ENCODE results near the gene SLITRK3.

SLITRK3 gene

DNA sequence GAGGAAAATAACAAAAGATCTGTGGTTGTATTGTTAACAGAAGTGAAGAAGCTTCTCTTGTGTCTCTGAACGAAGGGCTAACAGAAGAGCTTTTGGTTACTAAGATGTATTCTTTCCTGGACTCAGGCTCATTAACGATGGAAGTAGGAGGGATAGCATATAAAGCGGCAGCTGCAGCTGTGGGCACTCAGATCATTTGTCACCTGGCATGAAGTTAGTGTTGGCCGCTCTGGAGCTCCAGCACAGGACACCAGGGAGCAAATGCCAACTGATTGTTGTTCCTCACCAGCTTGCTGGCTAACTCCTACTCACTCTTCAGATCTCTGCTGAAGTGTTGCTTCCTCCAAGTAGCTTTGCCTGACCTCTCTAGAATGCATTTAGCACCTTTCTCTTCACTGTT, 15.5 kb upstream of the SLITRK3 start:
- TF ChIP-seq, protein P1, sequence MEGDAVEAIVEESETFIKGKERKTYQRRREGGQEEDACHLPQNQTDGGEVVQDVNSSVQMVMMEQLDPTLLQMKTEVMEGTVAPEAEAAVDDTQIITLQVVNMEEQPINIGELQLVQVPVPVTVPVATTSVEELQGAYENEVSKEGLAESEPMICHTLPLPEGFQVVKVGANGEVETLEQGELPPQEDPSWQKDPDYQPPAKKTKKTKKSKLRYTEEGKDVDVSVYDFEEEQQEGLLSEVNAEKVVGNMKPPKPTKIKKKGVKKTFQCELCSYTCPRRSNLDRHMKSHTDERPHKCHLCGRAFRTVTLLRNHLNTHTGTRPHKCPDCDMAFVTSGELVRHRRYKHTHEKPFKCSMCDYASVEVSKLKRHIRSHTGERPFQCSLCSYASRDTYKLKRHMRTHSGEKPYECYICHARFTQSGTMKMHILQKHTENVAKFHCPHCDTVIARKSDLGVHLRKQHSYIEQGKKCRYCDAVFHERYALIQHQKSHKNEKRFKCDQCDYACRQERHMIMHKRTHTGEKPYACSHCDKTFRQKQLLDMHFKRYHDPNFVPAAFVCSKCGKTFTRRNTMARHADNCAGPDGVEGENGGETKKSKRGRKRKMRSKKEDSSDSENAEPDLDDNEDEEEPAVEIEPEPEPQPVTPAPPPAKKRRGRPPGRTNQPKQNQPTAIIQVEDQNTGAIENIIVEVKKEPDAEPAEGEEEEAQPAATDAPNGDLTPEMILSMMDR (IDR thresholded peaks at IDR 0.05; ENCODE audit: insufficient read depth, low read length, poor library complexity, severe bottlenecking), result no peak
- no peak for TF ChIP-seq EZH2phosphoT487 (conservative IDR thresholded peaks at IDR 0.05; ENCODE audit: low read length)
- no peak overlapping the region for H2AFZ ChIP-seq (ENCODE audit: low read depth, low read length, severe bottlenecking)
- no peaks in the 10 kb centered on the region for H4K20me1 ChIP-seq (ENCODE audit: low read depth, low read length)

DNA sequence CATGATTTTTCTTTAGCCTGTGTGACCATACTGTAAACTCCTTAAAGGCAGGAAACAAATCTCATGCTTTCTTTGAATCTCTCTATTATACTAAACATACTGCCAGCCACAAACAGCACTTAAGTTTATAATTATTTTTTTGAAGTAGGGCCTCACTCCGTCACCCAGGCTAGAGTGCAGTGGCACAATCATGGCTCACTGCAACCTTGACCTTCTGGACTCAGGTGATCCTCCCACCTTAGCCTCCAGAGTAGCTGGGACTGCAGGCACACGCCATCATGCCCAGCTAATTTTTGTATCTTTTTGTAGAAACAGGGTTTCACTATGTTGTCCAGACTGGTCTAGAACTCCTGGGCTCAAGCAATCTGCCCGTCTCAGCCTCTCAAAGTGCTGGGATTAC, 14.5 kb upstream of the SLITRK3 start:
- TF ChIP-seq, protein P1 (IDR thresholded peaks at IDR 0.05; ENCODE audit: insufficient read depth, low read length, poor library complexity, severe bottlenecking), result no peak
- no peak for TF ChIP-seq EZH2phosphoT487 (conservative IDR thresholded peaks at IDR 0.05; ENCODE audit: low read length)
- Histone ChIP-seq H3K27me3 (ENCODE audit: low read length) (no peaks in the 10 kb centered on the region), H3K9me3 (ENCODE audit: insufficient read depth, low read length) (no peaks in the 10 kb centered on the region), H4K20me1 (ENCODE audit: low read depth, low read length) (no peaks in the 10 kb centered on the region), H3K79me2 (ENCODE audit: insufficient read depth, low read length) (no peaks in the 10 kb centered on the region), H3K4me3 (ENCODE audit: insufficient read depth, low read length, poor library complexity, severe bottlenecking) (no peak overlapping the region), H2AFZ (ENCODE audit: low read depth, low read length, severe bottlenecking) (peak overlapping the region; percentile 19), H3K9me2 (replicated peaks; ENCODE audit: insufficient read depth, low read length) (no peaks in the 10 kb centered on the region), H3K9ac (ENCODE audit: low read length) (no peak overlapping the region), H3K4me2 (ENCODE audit: low read depth, low read length, poor library complexity, severe bottlenecking) (no peak overlapping the region), H3F3A (ENCODE audit: insufficient read depth) (no peaks in the 10 kb centered on the region), H3K27ac (ENCODE audit: low read depth, low read length) (no peak overlapping the region), H3K36me3 (ENCODE audit: low read length) (no peaks in the 10 kb centered on the region)

More for the DNA sequence above, 15.5 kb upstream of the SLITRK3 start:
- no peaks in the 10 kb centered on the region for H3K36me3 ChIP-seq (ENCODE audit: low read length)
- H3F3A ChIP-seq (ENCODE audit: insufficient read depth), result no peaks in the 10 kb centered on the region
- no peak overlapping the region for H3K9ac ChIP-seq (ENCODE audit: low read length)
- H3K9me2 ChIP-seq (replicated peaks; ENCODE audit: insufficient read depth, low read length), result no peaks in the 10 kb centered on the region
- H3K27ac ChIP-seq (ENCODE audit: low read depth, low read length), result no peak overlapping the region
- no peaks in the 10 kb centered on the region for H3K27me3 ChIP-seq (ENCODE audit: low read length)
- no peaks in the 10 kb centered on the region for H3K79me2 ChIP-seq (ENCODE audit: insufficient read depth, low read length)
- no peak overlapping the region for H3K4me3 ChIP-seq (ENCODE audit: insufficient read depth, low read length, poor library complexity, severe bottlenecking)
- H3K9me3 ChIP-seq (ENCODE audit: insufficient read depth, low read length), result no peaks in the 10 kb centered on the region
- no peak overlapping the region for H3K4me2 ChIP-seq (ENCODE audit: low read depth, low read length, poor library complexity, severe bottlenecking)

DNA sequence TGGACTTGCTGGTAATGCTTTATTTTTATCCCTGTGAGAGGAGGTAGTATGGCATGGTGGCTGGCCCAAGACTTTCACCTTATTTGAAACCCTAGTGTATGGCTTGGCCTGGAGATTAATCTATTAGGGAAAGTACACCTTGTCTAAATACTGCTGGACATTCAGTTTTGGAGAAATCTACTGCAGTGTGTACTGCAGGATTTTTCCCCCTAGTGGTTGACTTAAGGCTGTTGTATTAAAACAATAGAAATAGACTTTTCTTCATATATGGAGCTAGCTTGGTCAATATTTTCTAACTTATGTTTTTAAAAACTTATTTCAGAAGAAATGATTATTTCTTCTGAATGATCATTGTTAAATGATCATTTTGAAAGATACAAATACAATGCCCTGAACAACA, 13.9 kb upstream of the SLITRK3 start:
- no peaks in the 10 kb centered on the region for H3K27me3 ChIP-seq (ENCODE audit: low read length)
- no peak overlapping the region for H3K4me2 ChIP-seq (ENCODE audit: low read depth, low read length, poor library complexity, severe bottlenecking)
- no peaks in the 10 kb centered on the region for H3K9me3 ChIP-seq (ENCODE audit: insufficient read depth, low read length)
- no peaks in the 10 kb centered on the region for H4K20me1 ChIP-seq (ENCODE audit: low read depth, low read length)
- no peak overlapping the region for H3K9ac ChIP-seq (ENCODE audit: low read length)
- no peaks in the 10 kb centered on the region for H3F3A ChIP-seq (ENCODE audit: insufficient read depth)
- H3K4me3 ChIP-seq (ENCODE audit: insufficient read depth, low read length, poor library complexity, severe bottlenecking), result no peak overlapping the region
- no peaks in the 10 kb centered on the region for H3K9me2 ChIP-seq (replicated peaks; ENCODE audit: insufficient read depth, low read length)
- H3K36me3 ChIP-seq (ENCODE audit: low read length), result no peaks in the 10 kb centered on the region
- TF ChIP-seq EZH2phosphoT487 (conservative IDR thresholded peaks at IDR 0.05; ENCODE audit: low read length), result no peak
- TF ChIP-seq, protein P1 (IDR thresholded peaks at IDR 0.05; ENCODE audit: insufficient read depth, low read length, poor library complexity, severe bottlenecking), result no peak
- no peak overlapping the region for H2AFZ ChIP-seq (ENCODE audit: low read depth, low read length, severe bottlenecking)
- no peak overlapping the region for H3K27ac ChIP-seq (ENCODE audit: low read depth, low read length)
- no peaks in the 10 kb centered on the region for H3K79me2 ChIP-seq (ENCODE audit: insufficient read depth, low read length)
